Neural cell (in vitro differentiated cells): ENCODE results near the gene HDAC9.

Experiments used
- EP300 ChIP-seq: fragments of 450-650 bp; conservative IDR thresholded peaks from 2 replicates; pipeline ENCODE4 v1.6.1; 2014; ENCODE audit warnings: antibody characterized with exemption, mild to moderate bottlenecking, moderate library complexity; ENCODE audit not compliant: poor library complexity, severe bottlenecking
- EZH2 ChIP-seq: fragments of 200-600, 300-800 bp; shearing (Covaris generic), sonication (generic); IDR thresholded peaks from 2 replicates; pipeline ENCODE4 v1.6.1; 2014; ENCODE audit warnings: antibody characterized with exemption, low read length, borderline replicate concordance, mild to moderate bottlenecking; ENCODE audit not compliant: insufficient read depth, poor library complexity, severe bottlenecking
- POLR2AphosphoS5 ChIP-seq: IDR thresholded peaks from 2 replicates; pipeline ENCODE4 v1.6.1; 2012
- RAD21 ChIP-seq: fragments of 450-650 bp; conservative IDR thresholded peaks from 2 replicates; pipeline ENCODE4 v1.6.1; 2014; ENCODE audit warnings: antibody characterized with exemption, mild to moderate bottlenecking, moderate library complexity
- TAF1 ChIP-seq: IDR thresholded peaks from 2 replicates; pipeline ENCODE4 v1.6.1; 2012; ENCODE audit warnings: low read depth
- TF ChIP-seq, protein P1 (sequence below): fragments of 450-650 bp; IDR thresholded peaks from 2 replicates; pipeline ENCODE4 v1.5.1; 2014; ENCODE audit warnings: antibody characterized with exemption, mild to moderate bottlenecking, moderate library complexity; ENCODE audit not compliant: poor library complexity, severe bottlenecking

DNA sequence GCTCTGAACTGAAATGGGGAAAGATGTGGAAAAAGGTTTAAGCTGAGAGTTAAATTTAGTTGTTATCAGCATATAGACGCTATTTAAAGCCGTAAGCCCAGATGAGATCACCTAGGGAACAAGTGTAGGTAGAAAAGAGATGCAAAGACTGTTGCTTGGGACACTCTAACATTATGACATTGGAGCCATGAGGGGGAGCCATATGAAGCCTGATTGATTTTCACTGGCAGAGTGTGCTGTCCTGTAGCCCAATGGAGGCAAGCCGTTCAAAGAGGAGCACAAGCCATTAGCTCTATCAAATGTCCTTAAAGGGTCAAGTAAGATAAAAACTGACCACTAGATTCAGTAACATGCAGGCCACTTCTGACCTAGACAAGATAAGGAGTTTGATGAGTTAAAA is 398.6 kb downstream of the HDAC9 start:
- TF ChIP-seq EP300 (no peak), EZH2 (no peak), TAF1 (no peak), RAD21 (no peak), POLR2AphosphoS5 (no peak)
- TF ChIP-seq, protein P1, sequence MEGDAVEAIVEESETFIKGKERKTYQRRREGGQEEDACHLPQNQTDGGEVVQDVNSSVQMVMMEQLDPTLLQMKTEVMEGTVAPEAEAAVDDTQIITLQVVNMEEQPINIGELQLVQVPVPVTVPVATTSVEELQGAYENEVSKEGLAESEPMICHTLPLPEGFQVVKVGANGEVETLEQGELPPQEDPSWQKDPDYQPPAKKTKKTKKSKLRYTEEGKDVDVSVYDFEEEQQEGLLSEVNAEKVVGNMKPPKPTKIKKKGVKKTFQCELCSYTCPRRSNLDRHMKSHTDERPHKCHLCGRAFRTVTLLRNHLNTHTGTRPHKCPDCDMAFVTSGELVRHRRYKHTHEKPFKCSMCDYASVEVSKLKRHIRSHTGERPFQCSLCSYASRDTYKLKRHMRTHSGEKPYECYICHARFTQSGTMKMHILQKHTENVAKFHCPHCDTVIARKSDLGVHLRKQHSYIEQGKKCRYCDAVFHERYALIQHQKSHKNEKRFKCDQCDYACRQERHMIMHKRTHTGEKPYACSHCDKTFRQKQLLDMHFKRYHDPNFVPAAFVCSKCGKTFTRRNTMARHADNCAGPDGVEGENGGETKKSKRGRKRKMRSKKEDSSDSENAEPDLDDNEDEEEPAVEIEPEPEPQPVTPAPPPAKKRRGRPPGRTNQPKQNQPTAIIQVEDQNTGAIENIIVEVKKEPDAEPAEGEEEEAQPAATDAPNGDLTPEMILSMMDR, result no peak
